ENCODE data around the gene KLF11.
"Not testable (repeated sequence)": the region's sequence is repeated elsewhere in the genome, so short reads cannot be mapped to it uniquely, and the experiment has no call there.

DNA sequence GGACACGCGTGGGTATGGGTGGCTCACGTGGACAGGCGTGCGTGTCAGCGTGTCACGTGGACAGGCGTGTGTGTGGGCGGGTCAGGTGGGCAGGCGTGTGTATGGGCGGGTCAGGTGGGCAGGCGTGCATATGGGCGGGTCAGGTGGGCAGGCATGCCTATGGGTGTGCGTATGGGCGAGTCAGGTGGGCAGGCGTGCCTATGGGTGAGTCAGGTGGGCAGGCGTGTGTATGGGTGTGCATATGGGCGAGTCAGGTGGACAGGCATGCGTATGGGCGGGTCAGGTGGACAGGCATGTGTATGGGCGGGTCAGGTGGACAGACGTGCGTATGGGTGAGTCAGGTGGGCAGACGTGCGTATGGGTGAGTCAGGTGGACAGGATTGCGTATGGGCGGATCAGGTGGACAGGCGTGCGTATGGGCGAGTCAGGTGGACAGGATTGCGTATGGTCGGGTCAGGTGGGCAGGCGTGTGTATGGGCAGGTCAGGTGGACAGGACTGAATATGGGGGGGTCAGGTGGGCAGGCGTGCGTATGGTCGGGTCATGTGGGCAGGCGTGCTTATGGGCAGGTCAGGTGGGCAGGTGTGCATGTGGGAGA, 30.9 kb upstream of the KLF11 start:
- TF ChIP-seq CTCF (IDR thresholded peaks at IDR 0.05); ZFX (IDR thresholded peaks at IDR 0.05; ENCODE audit: borderline replicate concordance): not testable (repeated sequence)
